Esophagus squamous epithelium (tissue), 5 donors: Measurements from ENCODE around the gene SHTN1. TPM values are rescaled to one million over a fixed set of nuclear protein-coding genes. Genes with fewer than 3 reads are reported as not detected.

Source experiments
- DNase-seq: peaks from one replicate; lab custom pipeline; 2025; lab: John Stamatoyannopoulos, UW
- H3K27ac ChIP-seq, 4 donors: fragments of 200-600 bp; sonication (generic); one replicate each; pipeline ENCODE4 v1.5.1; 2016 to 2019; ENCODE audit warnings: mild to moderate bottlenecking in 1 of 4
- H3K27me3 ChIP-seq, 4 donors: fragments of 200-600 bp; sonication (generic); 1 replicate in 3 of 4; 2 replicates in 1 of 4; pipeline versions ENCODE4 v1.5.1 to v1.6.0; 2017 to 2021; ENCODE audit warnings: antibody characterized with exemption in 1 of 4
- H3K36me3 ChIP-seq, 3 donors: fragments of 200-600 bp; sonication (generic); one replicate each; pipeline ENCODE4 v1.5.1; 2016 to 2019
- H3K4me1 ChIP-seq, 3 donors: fragments of 200-600 bp; sonication (generic); one replicate each; pipeline ENCODE4 v1.5.1; 2017 to 2019
- H3K4me3 ChIP-seq, 4 donors: fragments of 200-600 bp; sonication (generic); 1 replicate in 3 of 4; 2 replicates in 1 of 4; pipeline ENCODE4 v1.5.1; 2016 to 2019; ENCODE audit warnings: mild to moderate bottlenecking in 2 of 4, moderate library complexity in 1 of 4
- H3K9me3 ChIP-seq, 3 donors: fragments of 200-600 bp; sonication (generic); one replicate each; pipeline ENCODE4 v1.5.1; 2016 to 2019
- POLR2A ChIP-seq, 4 donors: fragments of 450-650 bp; IDR thresholded peaks; one replicate each; pipeline ENCODE4 v1.6.1; 2017; ENCODE audit warnings: antibody characterized with exemption in 4 of 4, mild to moderate bottlenecking in 4 of 4, moderate library complexity in 3 of 4
- WGBS, 2 donors: methylation state at CpG; one replicate each; pipeline ENCODE4 v1.1.5; 2018; 5-methylcytosine and 5-hydroxymethylcytosine counted together
- intact Hi-C: fragments of 100-400 bp; cut with DNase I; formaldehyde crosslinking; loops from one replicate; pipeline ENCODE4 v1.15.0; 2022
- total RNA-seq, 4 donors: library from RNA; depleted of rRNA; stranded (reverse); fragments of >200 nt; gene quantifications; one replicate each; pipeline ENCODE4 v1.1.0, GENCODE V29; 2016
- TF ChIP-seq, protein P1 (sequence below), 6 experiments: fragments of 450-650 bp in 4 of 6; fragments of 200-600 bp in 2 of 6; sonication (generic) in 2 of 6; IDR thresholded peaks; one replicate each; pipeline ENCODE4 v1.5.1; 2016 to 2019; ENCODE audit warnings: antibody characterized with exemption in 6 of 6, mild to moderate bottlenecking in 4 of 6, moderate library complexity in 4 of 6
- donor health status: DM: yes; HTN: yes; CAD: no.

SHTN1 gene
- total RNA-seq, 4 donors from 2014 or later, result 8.6 to 12.5 (median 10.2) TPM

DNA sequence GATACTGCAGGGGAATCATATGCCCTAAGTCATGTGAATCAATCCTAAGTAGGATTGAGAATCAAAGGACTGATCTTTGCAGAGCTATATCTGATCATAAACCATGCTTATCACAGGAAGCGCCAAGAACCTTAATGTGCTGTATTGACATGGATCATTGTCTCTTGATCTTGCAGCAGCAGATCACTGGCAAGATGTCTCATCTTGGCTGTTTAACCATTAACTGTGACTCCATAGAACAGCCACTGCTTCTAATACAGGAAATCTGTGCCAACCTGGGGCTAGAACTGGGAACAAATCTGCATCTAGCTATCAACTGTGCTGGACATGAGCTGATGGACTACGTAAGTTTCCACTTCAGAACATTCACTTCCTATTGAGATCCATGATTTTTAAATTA, 134.0 kb downstream of the SHTN1 start:
- intact Hi-C loops, result no loop called here
- no peaks in the 10 kb centered on the region for H3K36me3 ChIP-seq

DNA sequence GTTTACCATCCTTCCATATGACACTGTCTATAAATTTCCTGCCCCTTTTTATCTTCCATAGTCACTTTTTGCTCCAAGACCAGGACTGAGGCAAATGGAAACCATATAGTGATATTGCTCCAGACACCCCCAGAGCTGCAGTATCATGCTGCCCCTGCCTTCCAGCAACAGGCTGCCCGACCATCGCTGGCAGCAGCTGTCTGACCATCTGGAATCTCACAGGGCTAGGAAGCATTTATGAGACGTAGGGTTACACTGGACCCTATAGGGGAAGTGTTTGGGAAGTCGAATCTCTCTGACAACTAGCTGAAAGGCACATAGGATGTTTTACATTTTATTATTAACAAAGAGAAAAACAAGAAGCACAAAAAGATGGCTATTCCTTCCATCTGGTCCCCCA, 136.3 kb downstream of the SHTN1 start:
- no peaks in the 10 kb centered on the region for H3K27me3 ChIP-seq
- no peak overlapping the region for H3K27ac ChIP-seq
- intact Hi-C loops, result no loop called here
- no peaks in the 10 kb centered on the region for H3K9me3 ChIP-seq
- H3K4me1 ChIP-seq, result no peaks in the 10 kb centered on the region
- no peak for TF ChIP-seq POLR2A (IDR thresholded peaks at IDR 0.05)
- TF ChIP-seq, protein P1, sequence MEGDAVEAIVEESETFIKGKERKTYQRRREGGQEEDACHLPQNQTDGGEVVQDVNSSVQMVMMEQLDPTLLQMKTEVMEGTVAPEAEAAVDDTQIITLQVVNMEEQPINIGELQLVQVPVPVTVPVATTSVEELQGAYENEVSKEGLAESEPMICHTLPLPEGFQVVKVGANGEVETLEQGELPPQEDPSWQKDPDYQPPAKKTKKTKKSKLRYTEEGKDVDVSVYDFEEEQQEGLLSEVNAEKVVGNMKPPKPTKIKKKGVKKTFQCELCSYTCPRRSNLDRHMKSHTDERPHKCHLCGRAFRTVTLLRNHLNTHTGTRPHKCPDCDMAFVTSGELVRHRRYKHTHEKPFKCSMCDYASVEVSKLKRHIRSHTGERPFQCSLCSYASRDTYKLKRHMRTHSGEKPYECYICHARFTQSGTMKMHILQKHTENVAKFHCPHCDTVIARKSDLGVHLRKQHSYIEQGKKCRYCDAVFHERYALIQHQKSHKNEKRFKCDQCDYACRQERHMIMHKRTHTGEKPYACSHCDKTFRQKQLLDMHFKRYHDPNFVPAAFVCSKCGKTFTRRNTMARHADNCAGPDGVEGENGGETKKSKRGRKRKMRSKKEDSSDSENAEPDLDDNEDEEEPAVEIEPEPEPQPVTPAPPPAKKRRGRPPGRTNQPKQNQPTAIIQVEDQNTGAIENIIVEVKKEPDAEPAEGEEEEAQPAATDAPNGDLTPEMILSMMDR (IDR thresholded peaks at IDR 0.05), result no peak
- no peaks in the 10 kb centered on the region for H3K36me3 ChIP-seq
- DNase-seq, result no peak
- WGBS, 2 donors, result 56 to 62% methylated on average over 4 of the region's 4 CpGs
- H3K4me3 ChIP-seq, result no peak overlapping the region

More for the DNA sequence above, 134.0 kb downstream of the SHTN1 start:
- Histone ChIP-seq H3K27ac (no peak overlapping the region), H3K4me3 (no peak overlapping the region), H3K9me3 (no peaks in the 10 kb centered on the region), H3K27me3 (peaks cover 0 to 9% (median 0%) of the 10 kb centered on the region in 4 donors), H3K4me1 (no peaks in the 10 kb centered on the region)
- TF ChIP-seq POLR2A (IDR thresholded peaks at IDR 0.05), result no peak
- TF ChIP-seq, protein P1 (IDR thresholded peaks at IDR 0.05), result no peak
- 93 to 96% methylated on average over 2 of the region's 2 CpGs for WGBS, 2 donors
- no peak for DNase-seq

DNA sequence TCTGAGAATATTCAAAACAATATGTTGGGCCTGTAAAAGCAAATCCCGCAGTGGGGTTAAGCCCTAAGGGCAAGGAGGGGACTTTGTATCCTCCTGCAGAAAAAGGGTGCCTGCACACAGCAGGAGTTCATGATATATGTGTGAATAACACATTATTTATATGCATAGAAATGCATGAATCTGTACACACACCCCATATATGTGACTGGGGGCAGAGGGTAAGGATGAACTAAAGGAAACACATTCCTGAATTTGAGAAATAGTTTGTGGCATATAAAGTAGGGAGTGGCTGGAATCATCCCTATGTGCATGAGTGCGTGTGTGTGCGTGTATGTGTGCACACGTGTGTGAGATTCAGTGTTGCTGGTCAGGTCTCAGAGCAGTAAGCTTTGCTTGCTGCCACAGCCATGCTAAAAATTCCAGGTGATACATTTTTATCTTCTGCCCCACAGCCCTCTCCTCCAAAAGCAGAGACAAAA, 136.8 kb downstream of the SHTN1 start:
- TF ChIP-seq, protein P1 (IDR thresholded peaks at IDR 0.05), result no peak
- no peak for TF ChIP-seq POLR2A (IDR thresholded peaks at IDR 0.05)
- Histone ChIP-seq H3K4me3 (no peak overlapping the region), H3K4me1 (no peaks in the 10 kb centered on the region), H3K27me3 (no peaks in the 10 kb centered on the region), H3K36me3 (no peaks in the 10 kb centered on the region), H3K27ac (no peak overlapping the region), H3K9me3 (no peaks in the 10 kb centered on the region)
- no peak for DNase-seq
- intact Hi-C loops, result no loop called here
- 40 to 48% methylated on average over 4 of the region's 4 CpGs for WGBS, 2 donors

DNA sequence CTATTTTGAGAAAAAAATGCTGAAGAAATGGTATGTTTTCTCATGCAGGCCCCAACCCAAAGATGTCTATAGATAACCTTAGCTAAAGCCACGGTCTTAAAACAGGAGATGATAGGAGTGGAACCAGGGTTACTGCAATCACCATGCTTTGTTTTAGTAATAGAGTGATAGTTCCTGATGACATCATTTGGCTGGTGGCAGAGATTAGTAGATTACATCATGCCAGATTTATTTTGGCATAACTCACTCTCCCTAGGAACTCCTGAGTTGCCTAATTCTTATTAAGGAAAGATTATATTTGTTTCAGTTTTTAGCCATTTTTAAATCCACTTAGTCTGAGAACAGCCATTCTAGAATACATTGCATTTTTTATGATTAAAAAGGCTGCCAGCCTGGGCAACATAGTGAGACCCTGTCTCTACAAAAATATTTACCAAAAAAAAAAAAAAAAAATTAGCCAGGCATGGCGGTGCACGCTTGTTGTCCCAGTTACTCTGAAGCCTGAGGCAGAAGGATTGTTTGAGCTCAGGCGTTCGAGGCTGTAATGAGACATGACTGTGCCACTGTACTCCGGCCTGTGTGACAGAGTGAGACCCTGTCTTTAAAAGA, 137.9 kb downstream of the SHTN1 start:
- H3K36me3 ChIP-seq, result no peaks in the 10 kb centered on the region
- no peaks in the 10 kb centered on the region for H3K27me3 ChIP-seq
- no peaks in the 10 kb centered on the region for H3K9me3 ChIP-seq
- no peak overlapping the region for H3K27ac ChIP-seq
- 62 to 77% methylated on average over 6 of the region's 6 CpGs for WGBS, 2 donors
- intact Hi-C loops, result no loop called here
- TF ChIP-seq, protein P1 (IDR thresholded peaks at IDR 0.05), result no peak
- no peak for TF ChIP-seq POLR2A (IDR thresholded peaks at IDR 0.05)
- H3K4me3 ChIP-seq, result no peak overlapping the region
- no peaks in the 10 kb centered on the region for H3K4me1 ChIP-seq
- no peak for DNase-seq

DNA sequence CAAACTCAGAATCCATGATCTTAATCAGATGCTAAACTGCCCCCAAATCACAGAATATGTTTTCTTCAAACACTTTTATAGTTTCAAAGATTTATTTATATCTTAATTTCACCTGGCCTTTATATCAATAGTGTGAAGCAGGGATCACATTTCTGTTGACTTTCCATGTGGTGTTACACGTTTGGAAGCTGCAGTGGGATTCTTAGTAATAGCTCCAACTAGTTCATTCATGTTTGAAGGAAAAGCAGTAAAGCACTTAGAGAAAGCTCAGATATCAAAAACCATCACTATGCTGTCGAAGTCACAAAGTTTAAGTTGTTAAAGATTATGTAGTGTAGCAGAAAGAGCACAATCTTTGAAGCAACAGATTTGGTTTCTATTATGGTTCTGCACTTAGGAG, 138.9 kb downstream of the SHTN1 start:
- Histone ChIP-seq H3K27ac (no peak overlapping the region), H3K9me3 (no peaks in the 10 kb centered on the region), H3K4me3 (no peak overlapping the region), H3K27me3 (no peaks in the 10 kb centered on the region), H3K4me1 (no peaks in the 10 kb centered on the region), H3K36me3 (no peaks in the 10 kb centered on the region)
- intact Hi-C loops, result no loop called here
- no peak for DNase-seq
- no peak for TF ChIP-seq POLR2A (IDR thresholded peaks at IDR 0.05)
- TF ChIP-seq, protein P1 (IDR thresholded peaks at IDR 0.05), result no peak
- WGBS, 2 donors, result 40 to 48% methylated on average over 2 of the region's 2 CpGs
